Measurements from ENCODE around the gene PCDHA5. TPM values are rescaled to one million over a fixed set of nuclear protein-coding genes. Genes with fewer than 3 reads are reported as not detected.

The PCDHA5 gene
- total and polyA plus RNA-seq, 10 of the 15 experiments (the other 5 are each of a cell fraction or from before 2014, with no cell fraction given): under 0.01 TPM; not detected in 9

GRCh38 chr5:140796718-140797095 lies 24.7 kb upstream of the PCDHA5 start (continued):
- TF ChIP-seq ZNF592 (IDR thresholded peaks at IDR 0.05): no peak
- TF ChIP-seq ZSCAN29 (IDR thresholded peaks at IDR 0.05): no peak
- no peak for TF ChIP-seq GABPA (IDR thresholded peaks at IDR 0.05; ENCODE audit: low read depth)
- no peak for TF ChIP-seq POLR2AphosphoS5 (IDR thresholded peaks at IDR 0.05; ENCODE audit: low read length)
- no peak for TF ChIP-seq BHLHE40 (IDR thresholded peaks at IDR 0.05; ENCODE audit: borderline replicate concordance in 1 of 2, low read depth in 2 of 2, low read length in 1 of 2)
- no peak for TF ChIP-seq KAT2A (conservative IDR thresholded peaks at IDR 0.05; ENCODE audit: control insufficient read depth, low read depth, low read length)
- TF ChIP-seq IRF4 (IDR thresholded peaks at IDR 0.05; ENCODE audit: low read depth, low read length): no peak
- no peak for TF ChIP-seq HDAC2 (IDR thresholded peaks at IDR 0.05)

- POLR2A ChIA-PET: no interaction called here
- Histone ChIP-seq H3K9me3 (replicated peaks; ENCODE audit: control insufficient read depth, insufficient read depth, low read length) (peaks cover 1% of the 10 kb centered on the region; the same call in 2 of the 3 replicates), H2AFZ (ENCODE audit: control insufficient read depth, low read depth, low read length) (no peak within 1 kb of the TSS), H3K9ac (ENCODE audit: control insufficient read depth, insufficient read depth, low read length) (no peak within 1 kb of the TSS), H3K27me3 (replicated peaks in 1 of 2; ENCODE audit: control insufficient read depth in 2 of 2, insufficient read depth in 2 of 2, low read length in 1 of 2) (no peaks in the 10 kb centered on the region), H3K4me3 (no peak within 1 kb of the TSS), H3K4me2 (ENCODE audit: control insufficient read depth, insufficient read depth) (no peak within 1 kb of the TSS), H3K4me1 (ENCODE audit: control insufficient read depth, insufficient read depth, low read length) (no peaks in the 10 kb centered on the region), H4K20me1 (ENCODE audit: control insufficient read depth, insufficient read depth) (no peaks in the 10 kb centered on the region), H3K36me3 (ENCODE audit: control insufficient read depth in 2 of 2, insufficient read depth in 2 of 2, low read length in 1 of 2) (no peaks in the 10 kb centered on the region), H3K27ac (ENCODE audit: control insufficient read depth, insufficient read depth) (no peak within 1 kb of the TSS), H3K79me2 (ENCODE audit: control insufficient read depth, insufficient read depth, low read length) (no peaks in the 10 kb centered on the region)
- FAIRE-seq (no peak), ATAC-seq (no peak), DNase-seq (ENCODE audit: low read depth, low spot score) (no peak)
- 66% methylated on average over 29 of the region's 29 CpGs for WGBS (ENCODE audit: insufficient coverage, insufficient replicate concordance, low lambda C conversion rate, missing lambda C conversion rate)
- RAD21 ChIA-PET (ENCODE audit: unreplicated experiment): no interaction called here
- no peak for TF ChIP-seq MTA3 (IDR thresholded peaks at IDR 0.05; ENCODE audit: borderline replicate concordance, low read length)
- TF ChIP-seq BRCA1 (IDR thresholded peaks at IDR 0.05; ENCODE audit: low read depth, low read length): no peak
- intact Hi-C loops (cut with micrococcal nuclease; ENCODE audit: unreplicated experiment) (no loop called here), in situ Hi-C loops (cut with MboI) (loop anchor here (25.0 kb wide), 1 partner anchor 761 kb away; no protein-coding TSS in a partner anchor)
- SMC1A ChIA-PET (ENCODE audit: uncharacterized antibody, unreplicated experiment): no interaction called here
- BruUV-seq (replicated peaks): no TSS peak
- CTCF ChIA-PET: no interaction called here
Observed at GRCh38 chr5:140800816-140801493, 20.5 kb upstream of the PCDHA5 start, which contains the start of gene PCDHA3. Gene PCDHA3 (plus strand): TSS chr5:140801057.
